CD14-positive monocyte (primary cell): ENCODE data around the gene GPD2. TPM values are rescaled to one million over a fixed set of nuclear protein-coding genes. Genes with fewer than 3 reads are reported as not detected.

ENCODE experiments used
- DNase-seq, 3 donors: peaks; one replicate each; pipeline ENCODE4 v3.0.0-alpha.2; 2011 to 2022
- H2AFZ ChIP-seq: 2 replicates; pipeline ENCODE4 v1.6.0; 2012; ENCODE audit warnings: mild to moderate bottlenecking, low read depth, low read length, inconsistent platforms; ENCODE audit not compliant: insufficient read depth, poor library complexity, severe bottlenecking
- H3K27ac ChIP-seq, 2 donors: 1 replicate in 1 of 2; 2 replicates in 1 of 2; pipeline ENCODE4 v1.5.1; 2012 to 2013; ENCODE audit warnings: low read length in 2 of 2, control low read depth in 1 of 2, inconsistent platforms in 1 of 2, low read depth in 1 of 2, mild to moderate bottlenecking in 1 of 2
- H3K27me3 ChIP-seq, 2 donors: one replicate each; pipeline versions ENCODE4 v1.6.0 to v1.6.1; 2011 to 2013; ENCODE audit warnings: low read length in 2 of 2; ENCODE audit not compliant: control insufficient read depth in 2 of 2, insufficient read depth in 2 of 2
- H3K36me3 ChIP-seq, 2 donors: replicated peaks in 1 of 2; 1 replicate in 1 of 2; 2 replicates in 1 of 2; pipeline versions ENCODE4 v1.5.1 to v1.6.1; 2012 to 2013; ENCODE audit warnings: low read length in 2 of 2, control low read depth in 1 of 2, inconsistent platforms in 1 of 2, mild to moderate bottlenecking in 1 of 2; ENCODE audit not compliant: insufficient read depth in 2 of 2, control insufficient read depth in 1 of 2
- H3K4me1 ChIP-seq, 2 donors: 1 replicate in 1 of 2; 2 replicates in 1 of 2; pipeline versions ENCODE4 v1.5.1 to v1.6.1; 2012 to 2013; ENCODE audit warnings: low read length in 2 of 2, control low read depth in 1 of 2, inconsistent platforms in 1 of 2, mild to moderate bottlenecking in 1 of 2, moderate library complexity in 1 of 2; ENCODE audit not compliant: insufficient read depth in 2 of 2, control insufficient read depth in 1 of 2
- H3K4me2 ChIP-seq: replicated peaks from 2 replicates; pipeline ENCODE3; 2012; ENCODE audit warnings: low read length, moderate library complexity, mild to moderate bottlenecking; ENCODE audit not compliant: poor library complexity, severe bottlenecking; ENCODE audit errors: extremely low read depth
- H3K4me3 ChIP-seq, 3 experiments: fragments of 200-600 bp in 1 of 3; sonication (generic) in 1 of 3; replicated peaks in 1 of 3; 1 replicate in 2 of 3; 2 replicates in 1 of 3; pipeline ENCODE4 v1.5.1; 2011 to 2013; ENCODE audit warnings: low read length in 3 of 3, mild to moderate bottlenecking in 3 of 3, control low read depth in 2 of 3, low read depth in 2 of 3, inconsistent platforms in 1 of 3, moderate library complexity in 1 of 3
- H3K79me2 ChIP-seq: 2 replicates; pipeline ENCODE4 v1.6.0; 2012; ENCODE audit warnings: mild to moderate bottlenecking, control low read depth, inconsistent platforms, low read length, moderate library complexity; ENCODE audit not compliant: insufficient read depth
- H3K9ac ChIP-seq: 2 replicates; pipeline ENCODE4 v1.6.0; 2017; ENCODE audit warnings: low read length, mild to moderate bottlenecking; ENCODE audit not compliant: insufficient read depth, poor library complexity, severe bottlenecking
- H3K9me3 ChIP-seq, 2 donors: replicated peaks in 1 of 2; 1 replicate in 1 of 2; 2 replicates in 1 of 2; pipeline versions ENCODE4 v1.5.1 to v1.6.1; 2012 to 2013; ENCODE audit warnings: low read length in 2 of 2, control low read depth in 1 of 2; ENCODE audit not compliant: control insufficient read depth in 1 of 2, insufficient read depth in 1 of 2
- H4K20me1 ChIP-seq: 2 replicates; pipeline ENCODE4 v1.6.0; 2012; ENCODE audit warnings: mild to moderate bottlenecking, low read length, control low read depth, moderate library complexity; ENCODE audit not compliant: insufficient read depth
- H3K27ac Mint-ChIP-seq, 7 donors: one replicate each; pipeline ENCODE4 v1.8.0; 2020; ENCODE audit warnings: mild to moderate bottlenecking in 7 of 7, mixed read lengths in 7 of 7, moderate library complexity in 6 of 7, inconsistent platforms in 2 of 7
- H3K27me3 Mint-ChIP-seq, 3 donors: one replicate each; pipeline ENCODE4 v1.8.0; 2021 to 2022; ENCODE audit warnings: low read depth in 3 of 3, mild to moderate bottlenecking in 3 of 3, mixed read lengths in 3 of 3, moderate library complexity in 3 of 3, inconsistent platforms in 1 of 3
- H3K36me3 Mint-ChIP-seq, 2 donors: one replicate each; pipeline ENCODE4 v1.8.0; 2020; ENCODE audit warnings: mixed read lengths in 2 of 2, inconsistent platforms in 1 of 2, mild to moderate bottlenecking in 1 of 2
- H3K4me1 Mint-ChIP-seq: one replicate; pipeline ENCODE4 v1.8.0; 2020; ENCODE audit warnings: mild to moderate bottlenecking, mixed read lengths
- H3K4me3 Mint-ChIP-seq, 2 donors: one replicate each; pipeline ENCODE4 v1.8.0; 2020; ENCODE audit warnings: mild to moderate bottlenecking in 2 of 2, mixed read lengths in 2 of 2, moderate library complexity in 1 of 2
- H3K9me3 Mint-ChIP-seq, 7 donors: one replicate each; pipeline ENCODE4 v1.8.0; 2020 to 2022; ENCODE audit warnings: mixed read lengths in 7 of 7, mild to moderate bottlenecking in 6 of 7, moderate library complexity in 6 of 7, inconsistent platforms in 2 of 7
- WGBS: methylation state at CpG from one replicate; pipeline ENCODE4 v1.1.5; 2013; ENCODE audit warnings: missing lambda C conversion rate; ENCODE audit not compliant: insufficient coverage; 5-methylcytosine and 5-hydroxymethylcytosine counted together
- intact Hi-C, 2 donors: fragments of 100-400 bp; cut with micrococcal nuclease; formaldehyde crosslinking; loops; one replicate each; pipeline versions ENCODE4 v1.15.0 to v1.15.1; 2023
- polyA plus RNA-seq, 3 donors: library from polyadenylated mRNA; depleted of rRNA in 1 of 3; unstranded in 2 of 3; stranded (reverse) in 1 of 3; fragments of 300-500 nt in 2 of 3; fragments of >200 nt in 1 of 3; fragmentation: Illumina TruSeq in 2 of 3; gene quantifications; 1 replicate in 2 of 3; 2 replicates in 1 of 3; pipeline ENCODE4 v1.2.3, GENCODE V29; 2012 to 2021
- TF ChIP-seq, protein P1 (sequence below): fragments of 200-600 bp; IDR thresholded peaks from one replicate; pipeline ENCODE4 v1.8.0; 2022; ENCODE audit warnings: antibody characterized with exemption, mild to moderate bottlenecking

The GPD2 gene
- polyA plus RNA-seq, 3 donors, result 13.4 to 17.1 (median 14.5) TPM

DNA sequence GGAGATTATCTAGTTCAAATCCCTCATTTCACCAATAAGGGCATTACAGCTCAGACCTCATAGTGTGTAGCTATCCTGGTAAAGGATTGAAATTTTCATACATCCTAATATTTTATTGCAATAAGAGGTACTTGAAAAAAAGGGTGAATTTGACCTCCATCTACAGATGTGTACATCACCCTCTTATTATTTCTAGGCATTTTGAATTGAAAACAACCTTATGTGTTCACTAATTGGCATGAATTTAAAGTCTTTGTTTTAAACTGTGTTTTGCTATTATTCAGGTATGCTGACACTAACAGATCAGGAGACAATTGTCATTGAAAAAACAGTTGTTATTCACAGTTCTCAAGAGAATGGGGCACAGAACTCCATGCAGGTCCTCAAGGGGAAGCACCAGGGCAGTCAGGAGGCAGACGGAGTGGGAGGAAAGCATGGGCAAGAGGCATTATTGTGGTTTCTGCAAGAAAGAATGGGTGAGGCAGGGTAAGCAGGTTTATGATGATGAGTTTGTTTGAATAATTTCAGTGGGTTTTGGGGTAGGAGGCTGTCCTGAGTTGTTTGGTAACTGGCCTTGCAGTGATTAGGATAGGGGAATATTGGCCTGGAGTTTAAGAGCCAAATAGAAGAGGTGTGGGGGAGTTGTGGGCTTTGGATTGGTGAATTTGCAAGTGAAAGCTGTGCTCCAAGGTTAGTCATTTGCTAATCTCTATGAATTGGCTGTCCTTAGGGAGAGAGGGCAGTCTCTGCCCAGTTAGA, 194.6 kb downstream of the GPD2 start:
- H3K27me3 ChIP-seq, result peaks cover 0 to 3% of the 10 kb centered on the region in 2 donors
- H3K36me3 Mint-ChIP-seq, result no peaks in the 10 kb centered on the region
- H3K79me2 ChIP-seq, result no peaks in the 10 kb centered on the region
- no peaks in the 10 kb centered on the region for H3K9me3 Mint-ChIP-seq
- H4K20me1 ChIP-seq, result no peaks in the 10 kb centered on the region
- no peaks in the 10 kb centered on the region for H3K4me1 Mint-ChIP-seq
- no peak overlapping the region for H3K27ac ChIP-seq
- intact Hi-C loops, result no loop called here
- H3K36me3 ChIP-seq, result no peaks in the 10 kb centered on the region
- no peak for DNase-seq
- no peak overlapping the region for H3K4me2 ChIP-seq
- TF ChIP-seq, protein P1, sequence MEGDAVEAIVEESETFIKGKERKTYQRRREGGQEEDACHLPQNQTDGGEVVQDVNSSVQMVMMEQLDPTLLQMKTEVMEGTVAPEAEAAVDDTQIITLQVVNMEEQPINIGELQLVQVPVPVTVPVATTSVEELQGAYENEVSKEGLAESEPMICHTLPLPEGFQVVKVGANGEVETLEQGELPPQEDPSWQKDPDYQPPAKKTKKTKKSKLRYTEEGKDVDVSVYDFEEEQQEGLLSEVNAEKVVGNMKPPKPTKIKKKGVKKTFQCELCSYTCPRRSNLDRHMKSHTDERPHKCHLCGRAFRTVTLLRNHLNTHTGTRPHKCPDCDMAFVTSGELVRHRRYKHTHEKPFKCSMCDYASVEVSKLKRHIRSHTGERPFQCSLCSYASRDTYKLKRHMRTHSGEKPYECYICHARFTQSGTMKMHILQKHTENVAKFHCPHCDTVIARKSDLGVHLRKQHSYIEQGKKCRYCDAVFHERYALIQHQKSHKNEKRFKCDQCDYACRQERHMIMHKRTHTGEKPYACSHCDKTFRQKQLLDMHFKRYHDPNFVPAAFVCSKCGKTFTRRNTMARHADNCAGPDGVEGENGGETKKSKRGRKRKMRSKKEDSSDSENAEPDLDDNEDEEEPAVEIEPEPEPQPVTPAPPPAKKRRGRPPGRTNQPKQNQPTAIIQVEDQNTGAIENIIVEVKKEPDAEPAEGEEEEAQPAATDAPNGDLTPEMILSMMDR, result no peak
- peak overlapping the region in 1 of 7 donors; percentile 32 for H3K27ac Mint-ChIP-seq
- no peak overlapping the region for H3K4me3 ChIP-seq
- H3K27me3 Mint-ChIP-seq, result peaks cover 0 to 4% (median 1%) of the 10 kb centered on the region in 3 donors
- no peak overlapping the region for H2AFZ ChIP-seq
- no peak overlapping the region for H3K9ac ChIP-seq
- H3K4me3 Mint-ChIP-seq, result no peak overlapping the region
- no peaks in the 10 kb centered on the region for H3K9me3 ChIP-seq
- WGBS, result 78% methylated on average over 1 of the region's 1 CpG
- H3K4me1 ChIP-seq, result no peaks in the 10 kb centered on the region

DNA sequence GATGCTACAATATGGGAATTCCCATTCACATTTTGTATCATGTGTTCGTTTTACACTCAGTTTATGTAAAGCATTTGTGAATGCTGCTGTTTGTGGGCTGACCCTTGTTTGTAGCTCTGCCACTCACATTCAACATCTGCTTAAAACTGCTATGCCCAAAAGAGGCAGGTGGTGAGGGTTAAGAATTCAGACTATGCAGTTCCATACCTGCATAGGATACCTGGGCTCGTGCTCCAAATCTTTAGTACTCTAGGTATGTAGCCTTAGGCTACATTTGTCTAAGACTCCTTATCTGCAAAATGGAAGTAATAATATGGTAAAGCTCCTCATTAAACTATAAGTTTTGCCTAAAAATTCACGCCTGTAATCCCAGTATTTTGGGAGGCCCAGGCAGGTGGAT, 199.5 kb downstream of the GPD2 start:
- intact Hi-C loops, result no loop called here

More for the DNA sequence above, 199.5 kb downstream of the GPD2 start:
- no peaks in the 10 kb centered on the region for H3K4me1 Mint-ChIP-seq
- Histone ChIP-seq H3K4me2 (no peak overlapping the region), H3K79me2 (no peaks in the 10 kb centered on the region), H3K4me1 (no peaks in the 10 kb centered on the region), H3K4me3 (no peak overlapping the region), H3K36me3 (no peaks in the 10 kb centered on the region), H4K20me1 (no peaks in the 10 kb centered on the region), H3K9ac (no peak overlapping the region), H3K27ac (no peak overlapping the region), H3K9me3 (peaks cover 0 to 4% of the 10 kb centered on the region in 2 donors), H3K27me3 (no peaks in the 10 kb centered on the region), H2AFZ (no peak overlapping the region)
- peaks cover 0 to 5% (median 0%) of the 10 kb centered on the region in 7 donors for H3K9me3 Mint-ChIP-seq
- WGBS, result 100% methylated on average over 1 of the region's 3 CpGs
- no peaks in the 10 kb centered on the region for H3K36me3 Mint-ChIP-seq
- no peak overlapping the region for H3K27ac Mint-ChIP-seq
- no peak for DNase-seq
- H3K27me3 Mint-ChIP-seq, result peaks cover 0 to 2% (median 2%) of the 10 kb centered on the region in 3 donors
- no peak overlapping the region for H3K4me3 Mint-ChIP-seq
- TF ChIP-seq, protein P1, result no peak

Other genes with a start within 250 kb of the GPD2 start
- gene NR4A2, start 103.7 kb upstream of the GPD2 start, polyA plus RNA-seq, result 100 to 1,000 TPM in 1 of 3 donors, 10 to 100 TPM in 2; 12.1 to 213 (median 21.6) TPM